NCI-H1092 treated with DMSO at 0.1 percent for 48 hours (cell line): ENCODE results near the gene DNAAF1.
A peak's percentile ranks its signal among the peaks of the same experiment; 100 is the strongest.

Experiments used
- DNase-seq: peaks from one replicate; lab custom pipeline; 2025; lab: John Stamatoyannopoulos, UW

Gene DNAAF1

GRCh38 chr16:84124257-84125073, 20.6 kb upstream of the DNAAF1 start:
- no peak for DNase-seq

GRCh38 chr16:84131117-84131516, 14.0 kb upstream of the DNAAF1 start:
- DNase-seq, result no peak

GRCh38 chr16:84132527-84133285, 12.4 kb upstream of the DNAAF1 start:
- DNase-seq, result no peak

- DNase-seq, result no peak
These were observed 8.6 kb upstream of the DNAAF1 start for GRCh38 chr16:84136331-84137125.

- no peak for DNase-seq
These were observed 7.8 kb upstream of the DNAAF1 start for GRCh38 chr16:84137287-84137686.

GRCh38 chr16:84137769-84138357, 7.2 kb upstream of the DNAAF1 start:
- DNase-seq, result no peak

GRCh38 chr16:84138500-84138823, 6.6 kb upstream of the DNAAF1 start:
- no peak for DNase-seq

GRCh38 chr16:84138824-84139627, 6.1 kb upstream of the DNAAF1 start:
- peak; percentile 58 for DNase-seq

GRCh38 chr16:84139628-84140258, 5.4 kb upstream of the DNAAF1 start:
- DNase-seq, result no peak

- no peak for DNase-seq
These were observed 3.9 kb upstream of the DNAAF1 start for GRCh38 chr16:84141143-84141670.

GRCh38 chr16:84143081-84143480, 2.0 kb upstream of the DNAAF1 start:
- no peak for DNase-seq

GRCh38 chr16:84143784-84144199, 1.3 kb upstream of the DNAAF1 start:
- DNase-seq, result no peak

GRCh38 chr16:84144209-84144858, 774 bp upstream of the DNAAF1 start:
- peak; percentile 24 for DNase-seq

GRCh38 chr16:84150926-84151325, 5.8 kb downstream of the DNAAF1 start:
- no peak for DNase-seq

- no peak for DNase-seq
These were observed 8.6 kb downstream of the DNAAF1 start for GRCh38 chr16:84153660-84154214.

- no peak for DNase-seq
These were observed 10.1 kb downstream of the DNAAF1 start for GRCh38 chr16:84155226-84155625.

- no peak for DNase-seq
These were observed 10.7 kb downstream of the DNAAF1 start for GRCh38 chr16:84155771-84156170.

GRCh38 chr16:84156342-84156784, 11.3 kb downstream of the DNAAF1 start:
- no peak for DNase-seq

GRCh38 chr16:84159007-84159406, 13.9 kb downstream of the DNAAF1 start:
- DNase-seq, result no peak

GRCh38 chr16:84159800-84160199, 14.7 kb downstream of the DNAAF1 start:
- DNase-seq, result no peak
